Left renal pelvis (tissue), 4 donors: Measurements from ENCODE around the gene BRI3. TPM values are rescaled to one million over a fixed set of nuclear protein-coding genes. Genes with fewer than 3 reads are reported as not detected.

Experiments used
- DNase-seq, 4 donors: peaks; one replicate each; pipeline ENCODE4 v3.0.0-alpha.2; 2013; ENCODE audit warnings: low read depth in 4 of 4, low spot score in 3 of 4
- polyA plus RNA-seq, 4 donors: library from polyadenylated mRNA; unstranded; fragments of 120-200 nt; gene quantifications; one replicate each; pipeline ENCODE4 v1.2.1, GENCODE V29; 2013; ENCODE audit not compliant: insufficient read length in 4 of 4

BRI3 gene
- polyA plus RNA-seq: 100 to 1,000 TPM in 1 of 4 donors, 10 to 100 TPM in 3; 81.7 to 109 (median 96.0) TPM

DNA sequence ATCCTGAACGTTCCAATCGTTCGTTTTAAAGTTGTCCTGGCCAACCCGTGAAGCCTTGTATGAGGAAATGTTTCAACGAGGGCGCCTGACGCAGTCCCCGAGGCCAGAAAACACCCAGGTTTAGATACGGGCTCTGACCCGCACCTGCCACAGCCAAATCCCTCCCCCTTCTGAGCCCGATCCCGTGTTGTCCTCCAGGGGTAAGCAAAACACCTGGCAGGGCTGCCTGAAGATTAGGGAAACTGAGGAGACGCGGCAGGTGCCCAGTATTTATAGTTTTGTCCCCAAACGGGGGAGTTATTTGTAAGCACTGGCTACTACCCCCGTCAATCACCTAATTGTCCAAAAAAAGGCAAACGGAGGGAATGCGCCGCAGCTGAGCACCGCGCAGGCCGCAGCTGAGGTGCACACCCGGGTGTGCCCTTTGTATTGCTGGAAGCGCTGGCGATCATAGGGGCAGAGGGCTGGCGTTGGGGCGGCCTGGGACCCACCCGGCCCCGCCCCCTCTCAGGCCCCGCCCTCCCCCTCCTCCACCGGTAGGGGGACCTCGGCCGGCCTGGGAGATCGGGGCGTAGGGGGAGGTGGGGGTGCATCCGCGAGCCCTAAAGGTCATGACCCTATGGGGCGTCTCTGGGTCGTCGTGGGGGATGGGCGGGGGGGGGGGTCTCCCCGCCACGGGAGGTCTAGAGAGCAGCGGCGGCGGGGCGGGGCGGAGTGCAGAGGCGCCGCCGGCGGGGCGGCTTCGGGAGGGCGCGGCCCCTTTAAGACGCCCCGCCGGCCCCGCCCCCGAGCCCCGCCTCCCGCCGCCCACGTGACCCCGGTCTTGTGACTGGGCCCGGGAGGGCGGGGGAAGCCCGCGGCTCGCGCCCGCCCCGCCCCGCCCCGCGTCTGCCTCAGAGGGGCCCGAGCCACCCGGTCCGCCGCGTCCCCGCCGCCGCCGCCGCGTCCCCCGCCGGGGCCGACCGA, at the start of gene BRI3:
Gene BRI3, plus strand, starts transcription at position 896 of the 966 bp plus-strand sequence. CDS start 110 bp downstream, outside the sequence.
- peak in 3 of 4 donors; percentile 71 to 86 (median 82) for DNase-seq

DNA sequence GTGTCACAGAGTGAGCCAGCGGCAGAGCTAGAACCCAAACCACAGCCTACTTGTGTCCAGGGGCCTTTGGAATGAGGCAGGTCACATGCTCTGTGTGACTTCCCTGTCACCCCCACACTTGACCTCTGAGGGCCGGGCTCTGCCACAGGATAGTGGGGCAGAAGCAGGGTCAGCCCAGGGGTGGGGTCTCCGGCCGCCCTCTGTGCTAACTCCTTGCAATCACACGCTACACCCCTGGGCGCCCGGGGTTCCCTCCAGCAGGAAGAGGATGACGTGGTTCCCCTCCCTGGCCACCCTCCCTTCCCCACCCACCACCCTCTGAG, 49.3 kb upstream of the BRI3 start:
- DNase-seq: no peak

DNA sequence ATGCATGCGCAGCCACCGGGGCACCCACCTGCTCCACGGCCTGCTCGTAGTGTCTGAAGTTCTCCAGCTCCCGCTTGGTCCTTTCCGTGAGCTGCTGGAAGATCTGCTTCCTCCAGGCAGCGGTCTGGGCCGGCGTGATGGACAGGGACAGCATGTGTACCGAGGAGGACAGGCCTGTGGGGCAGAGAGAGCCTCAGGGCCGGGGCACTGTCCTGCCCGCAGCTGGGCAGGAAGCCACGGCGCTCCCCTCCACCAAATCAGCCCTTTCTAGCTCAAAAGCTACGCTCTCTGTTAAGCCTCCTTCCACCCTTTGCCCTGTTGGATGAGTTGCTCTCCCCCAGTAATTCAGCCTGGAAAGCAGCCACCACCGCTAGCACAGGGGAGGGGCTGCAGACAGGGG, 48.7 kb upstream of the BRI3 start:
- no peak for DNase-seq

DNA sequence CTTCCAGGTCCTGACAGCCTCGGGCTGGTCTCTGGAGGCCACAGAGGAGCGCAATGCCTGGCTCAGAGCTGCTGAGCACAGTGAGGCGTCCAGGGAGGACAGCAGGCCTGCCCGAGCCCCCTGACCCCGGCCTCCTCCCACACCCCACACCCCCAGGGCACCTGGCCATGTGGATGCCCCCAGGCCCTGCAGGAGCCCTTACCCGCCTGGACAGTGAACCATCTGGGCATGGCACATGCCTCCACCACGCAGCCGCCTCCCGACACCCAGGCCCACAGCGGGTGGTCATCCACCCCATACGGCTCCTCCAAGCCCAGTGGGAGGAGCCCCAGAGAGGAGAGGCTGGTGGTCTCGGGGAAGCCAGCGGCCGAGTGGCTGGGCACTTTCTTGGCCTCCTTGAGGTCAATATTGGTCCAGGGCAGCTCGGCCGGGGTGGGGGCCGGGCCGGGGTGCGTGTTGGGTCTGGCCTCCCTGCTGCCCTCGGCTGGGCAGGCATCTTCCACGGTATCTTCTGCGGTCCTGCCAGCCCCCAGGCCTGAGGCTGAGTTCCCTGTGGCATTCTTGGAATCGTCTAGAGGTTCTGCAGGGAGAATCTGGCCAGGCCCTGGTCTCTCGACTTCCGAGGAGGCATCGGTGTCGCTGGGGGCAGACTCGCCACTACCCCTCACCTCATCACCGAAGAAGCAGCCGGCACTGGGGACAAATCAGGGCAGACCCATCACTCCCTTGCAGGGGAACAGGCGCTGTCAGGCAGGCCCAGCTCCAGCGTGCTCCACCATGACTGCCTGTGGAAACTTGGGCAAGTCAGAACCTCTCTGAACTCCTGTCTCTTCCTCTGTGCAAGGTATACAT, 48.0 kb upstream of the BRI3 start:
- DNase-seq: no peak

DNA sequence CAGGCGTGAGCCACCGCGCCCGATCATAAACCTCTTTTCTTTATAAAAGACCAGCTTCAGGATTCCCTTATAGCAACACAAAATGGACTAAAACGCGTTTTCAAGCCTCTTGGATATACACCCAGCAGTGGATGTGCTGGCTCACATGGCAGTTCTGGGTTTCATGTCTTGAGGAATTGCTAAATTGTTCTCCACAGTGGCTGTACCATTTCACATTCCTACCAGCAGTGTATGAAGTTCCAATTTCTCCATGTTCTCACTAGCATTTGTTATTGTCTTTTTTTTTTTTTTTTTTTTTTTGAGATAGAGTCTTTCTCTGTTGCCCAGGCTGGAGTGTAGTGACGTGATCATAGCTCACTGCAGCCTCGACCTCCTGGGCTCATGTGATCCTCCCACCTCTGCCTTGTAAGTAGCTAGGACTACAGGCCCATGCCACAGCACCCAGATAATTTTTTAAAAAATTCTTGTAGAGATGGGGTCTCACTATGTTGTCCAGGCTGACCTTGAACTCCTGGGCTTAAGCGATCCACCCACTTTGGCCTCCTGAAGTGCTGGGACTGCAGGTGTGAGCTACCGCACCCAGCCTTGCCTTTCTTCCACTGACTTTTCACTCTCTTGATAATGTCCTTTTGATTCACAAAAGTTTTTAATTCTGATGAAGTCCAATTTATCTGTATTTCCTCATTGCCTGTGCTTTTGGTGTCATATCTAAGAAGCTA, 46.9 kb upstream of the BRI3 start:
- DNase-seq: no peak

GRCh38 chr7:98235901-98236300, 45.6 kb upstream of the BRI3 start:
- DNase-seq: no peak

- no peak for DNase-seq
These were observed 44.9 kb upstream of the BRI3 start for GRCh38 chr7:98236355-98237185.

- DNase-seq: no peak
These were observed 43.4 kb upstream of the BRI3 start for GRCh38 chr7:98238076-98238475.

DNA sequence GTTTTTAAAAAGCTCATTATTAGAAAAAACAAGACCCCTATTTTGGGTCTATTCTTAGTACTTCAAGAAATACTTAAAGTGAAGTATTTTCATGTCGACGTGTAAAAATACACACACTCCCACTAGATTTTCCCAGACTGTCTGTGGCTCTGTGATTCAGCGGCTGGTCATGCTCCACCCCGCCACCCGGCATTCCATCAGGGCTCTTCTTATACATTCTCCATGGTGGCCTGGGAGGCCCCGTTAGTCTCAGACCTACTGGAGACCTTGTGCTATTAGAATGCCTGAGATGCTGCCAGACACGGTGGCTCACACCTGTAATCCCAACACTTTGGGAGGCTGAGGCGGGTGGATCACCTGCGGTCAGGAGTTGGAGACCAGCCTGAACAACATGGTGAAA, 42.5 kb upstream of the BRI3 start:
- no peak for DNase-seq

GRCh38 chr7:98240961-98241673, 40.4 kb upstream of the BRI3 start:
- DNase-seq: no peak

DNA sequence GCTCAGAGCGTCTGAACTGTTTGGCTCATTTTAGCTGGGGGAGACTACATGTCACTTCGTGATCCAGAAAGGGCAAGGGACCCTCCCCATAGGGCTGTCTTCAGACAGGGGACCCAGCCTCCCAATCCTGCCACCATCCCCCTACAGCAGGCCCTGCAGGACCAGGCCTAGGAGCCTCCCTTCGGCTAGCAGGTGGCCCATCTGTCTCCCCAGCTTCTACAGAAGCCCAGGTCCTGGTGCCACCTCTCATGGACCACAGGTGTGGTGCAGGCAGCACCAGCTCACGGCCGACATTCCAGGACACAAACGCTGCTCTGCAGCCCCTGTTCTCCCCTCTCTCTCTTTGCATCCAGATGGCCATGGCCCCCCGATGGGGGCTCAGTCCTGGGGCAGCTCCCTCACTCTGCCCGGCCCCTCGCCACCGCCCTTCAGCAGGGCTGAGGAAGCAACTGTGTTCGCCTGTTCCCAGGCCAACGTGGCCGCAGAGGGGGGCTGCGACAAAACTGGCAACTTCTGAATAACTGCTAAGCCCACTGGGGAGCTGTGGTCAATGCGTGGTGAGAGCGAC, 39.7 kb upstream of the BRI3 start:
- no peak for DNase-seq

- DNase-seq: no peak
These were observed 39.1 kb upstream of the BRI3 start for GRCh38 chr7:98242342-98242741.

GRCh38 chr7:98242934-98243333, 38.6 kb upstream of the BRI3 start:
- no peak for DNase-seq

DNA sequence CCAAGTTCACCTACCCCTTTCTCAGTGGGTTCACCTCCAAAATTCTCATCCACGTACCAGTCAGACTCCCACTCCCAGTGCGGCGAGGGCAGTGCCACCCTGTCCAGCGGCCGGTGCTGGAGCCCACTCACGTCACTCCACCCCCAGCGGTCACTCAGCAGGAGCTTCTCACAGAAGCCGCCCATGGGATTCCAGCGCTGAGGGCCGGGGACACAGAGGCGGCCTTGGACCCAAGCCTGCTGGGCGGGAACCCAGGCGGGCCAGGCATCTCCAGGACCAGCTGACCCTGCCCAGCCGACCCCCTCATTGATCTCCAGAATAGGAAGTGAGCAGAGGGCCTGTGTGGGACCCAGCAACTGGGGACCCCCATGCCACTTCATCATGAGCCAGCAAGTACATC, 36.6 kb upstream of the BRI3 start:
- DNase-seq: no peak

GRCh38 chr7:98248156-98248555, 33.3 kb upstream of the BRI3 start:
- no peak for DNase-seq

DNA sequence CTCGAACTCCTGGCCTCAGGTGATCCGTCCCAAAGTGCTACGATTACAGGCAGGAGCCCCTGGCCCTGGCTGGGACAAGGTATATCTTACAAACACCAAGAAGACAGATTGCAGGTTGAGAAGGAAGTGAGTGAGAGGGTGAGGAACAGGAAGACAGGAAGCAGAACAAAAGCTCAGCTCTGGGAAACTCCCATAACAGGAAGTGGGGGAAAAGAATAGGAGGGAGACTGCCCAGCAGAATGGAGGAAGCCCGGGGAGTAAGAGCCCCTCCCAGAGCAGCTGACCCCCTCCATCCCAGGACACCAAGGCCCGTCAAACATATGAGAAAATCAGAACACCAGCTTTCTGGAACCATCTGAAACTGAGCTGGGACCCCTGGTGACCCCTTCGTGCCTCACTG, 32.4 kb upstream of the BRI3 start:
- no peak for DNase-seq

- no peak for DNase-seq
These were observed 30.7 kb upstream of the BRI3 start for GRCh38 chr7:98250789-98251188.

GRCh38 chr7:98251231-98251600, 30.3 kb upstream of the BRI3 start:
- no peak for DNase-seq
